Right lobe of liver (tissue), 6 donors: ENCODE results near the gene NKX6-2. TPM values are rescaled to one million over a fixed set of nuclear protein-coding genes. Genes with fewer than 3 reads are reported as not detected.

ENCODE experiments used
- ATAC-seq, 4 donors: fragments of 200-7000 bp; cut with Tn5 transposase; one replicate each; pipeline ENCODE4 v1.9.1; 2020; ENCODE audit warnings: mild to moderate bottlenecking in 4 of 4, moderate library complexity in 4 of 4
- DNase-seq, 3 donors: peaks; one replicate each; pipeline ENCODE4 v3.0.0-alpha.2; 2020
- H3K27ac ChIP-seq, 3 donors: fragments of 200-600 bp; one replicate each; pipeline ENCODE4 v1.8.0; 2022
- H3K27me3 ChIP-seq, 2 donors: fragments of 200-600 bp; one replicate each; pipeline ENCODE4 v1.8.0; 2022
- H3K36me3 ChIP-seq, 4 donors: fragments of 200-600 bp; sonication (generic) in 1 of 4; one replicate each; pipeline versions ENCODE4 v1.5.1 to v1.8.0; 2017 to 2022; ENCODE audit warnings: control low read depth in 1 of 4
- H3K4me1 ChIP-seq, 4 donors: fragments of 200-600 bp; sonication (generic) in 1 of 4; one replicate each; pipeline versions ENCODE4 v1.5.1 to v1.8.0; 2017 to 2022; ENCODE audit warnings: control low read depth in 1 of 4
- H3K4me3 ChIP-seq, 3 donors: fragments of 200-600 bp; one replicate each; pipeline ENCODE4 v1.8.0; 2022
- H3K9me3 ChIP-seq, 4 donors: fragments of 200-600 bp; sonication (generic) in 1 of 4; one replicate each; pipeline versions ENCODE4 v1.5.1 to v1.8.0; 2017 to 2022; ENCODE audit warnings: control low read depth in 1 of 4
- POLR2A ChIP-seq: fragments of 450-650 bp; IDR thresholded peaks from one replicate; pipeline ENCODE4 v1.6.1; 2017; ENCODE audit warnings: antibody characterized with exemption, mild to moderate bottlenecking
- WGBS: methylation state at CpG from one replicate; pipeline ENCODE4 v1.1.6; 2018; ENCODE audit warnings: low coverage, low lambda C conversion rate; ENCODE audit not compliant: insufficient coverage; ENCODE audit errors: missing lambda C conversion rate; 5-methylcytosine and 5-hydroxymethylcytosine counted together
- intact Hi-C, 2 donors: fragments of 100-400 bp; cut with DNase I; formaldehyde crosslinking; loops; one replicate each; pipeline versions ENCODE4 v1.11.2 to v1.14.1; 2022
- total RNA-seq, 6 experiments: library from RNA; depleted of rRNA in 2 of 6; stranded (reverse); fragments of >200 nt in 2 of 6; fragmentation: NEBNext Ultra II Directional in 3 of 6; extraction: Animal tissue kit (Norgen Biotek cat#: 25700) in 3 of 6; gene quantifications; one replicate each; pipeline versions ENCODE4 v1.1.0 to v1.2.4, GENCODE V29; 2016 to 2023
- TF ChIP-seq, protein P1 (sequence below), 4 donors: fragments of 200-600 bp in 3 of 4; fragments of 450-650 bp in 1 of 4; IDR thresholded peaks; one replicate each; pipeline versions ENCODE4 v1.5.1 to v1.8.0; 2016 to 2022; ENCODE audit warnings: antibody characterized with exemption in 4 of 4, mild to moderate bottlenecking in 2 of 4
- donor health status: DM: no; HTN: yes; CAD: no.
- donor health status: DM: no; HTN: no; CAD: no.
- donor health status: DM: no; HTN: no; CAD: no.
- donor health status: DM: no; HTN: yes; CAD: no.
- donor health status: DM: no; HTN: yes; CAD: no.

Gene NKX6-2
- total RNA-seq, 6 experiments from 2014 or later = not detected

DNA sequence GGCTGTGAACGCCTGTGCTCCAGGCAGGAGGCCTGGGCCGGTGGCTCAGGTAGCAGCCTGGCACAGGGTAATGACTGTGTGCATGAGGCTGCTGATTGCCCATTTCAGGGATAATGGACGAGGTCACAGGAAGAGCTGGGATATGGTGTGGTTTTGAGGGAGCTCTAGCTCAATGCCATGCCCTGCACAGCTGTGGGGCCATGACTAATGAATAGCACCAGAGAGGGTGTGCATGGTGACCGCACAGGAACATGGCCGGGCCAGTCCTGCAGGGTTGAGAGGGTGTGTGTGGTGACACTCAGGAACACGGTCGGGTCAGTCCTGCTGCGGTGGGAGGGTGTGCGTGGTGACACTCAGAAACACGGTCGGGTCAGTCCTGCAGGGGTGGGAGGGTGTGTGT lies 21.8 kb downstream of the NKX6-2 start:
- no peak for ATAC-seq
- intact Hi-C loops = no loop called here

DNA sequence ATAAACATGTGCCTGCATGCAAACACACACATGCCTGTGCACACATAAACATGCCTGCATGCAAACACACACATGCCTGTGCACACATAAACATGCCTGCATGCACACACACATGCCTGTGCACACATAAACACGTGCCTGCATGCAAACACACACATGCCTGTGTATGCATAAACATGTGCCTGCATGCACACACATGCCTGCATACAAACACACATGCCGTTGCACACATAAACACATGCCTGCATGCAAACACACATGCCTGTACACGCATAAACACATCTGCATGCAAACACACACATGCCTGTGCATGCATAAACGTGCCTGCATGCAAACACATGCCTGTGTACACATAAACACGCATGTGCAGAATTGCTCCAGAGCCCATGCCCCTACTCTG lies 22.4 kb downstream of the NKX6-2 start:
- intact Hi-C loops = no loop called here
- H3K27me3 ChIP-seq = no peaks in the 10 kb centered on the region
- no peaks in the 10 kb centered on the region for H3K36me3 ChIP-seq
- no peaks in the 10 kb centered on the region for H3K4me1 ChIP-seq
- DNase-seq (no peak), ATAC-seq (no peak)
- WGBS = 80% methylated on average over 1 of the region's 5 CpGs
- TF ChIP-seq POLR2A = no peak
- TF ChIP-seq, protein P1, sequence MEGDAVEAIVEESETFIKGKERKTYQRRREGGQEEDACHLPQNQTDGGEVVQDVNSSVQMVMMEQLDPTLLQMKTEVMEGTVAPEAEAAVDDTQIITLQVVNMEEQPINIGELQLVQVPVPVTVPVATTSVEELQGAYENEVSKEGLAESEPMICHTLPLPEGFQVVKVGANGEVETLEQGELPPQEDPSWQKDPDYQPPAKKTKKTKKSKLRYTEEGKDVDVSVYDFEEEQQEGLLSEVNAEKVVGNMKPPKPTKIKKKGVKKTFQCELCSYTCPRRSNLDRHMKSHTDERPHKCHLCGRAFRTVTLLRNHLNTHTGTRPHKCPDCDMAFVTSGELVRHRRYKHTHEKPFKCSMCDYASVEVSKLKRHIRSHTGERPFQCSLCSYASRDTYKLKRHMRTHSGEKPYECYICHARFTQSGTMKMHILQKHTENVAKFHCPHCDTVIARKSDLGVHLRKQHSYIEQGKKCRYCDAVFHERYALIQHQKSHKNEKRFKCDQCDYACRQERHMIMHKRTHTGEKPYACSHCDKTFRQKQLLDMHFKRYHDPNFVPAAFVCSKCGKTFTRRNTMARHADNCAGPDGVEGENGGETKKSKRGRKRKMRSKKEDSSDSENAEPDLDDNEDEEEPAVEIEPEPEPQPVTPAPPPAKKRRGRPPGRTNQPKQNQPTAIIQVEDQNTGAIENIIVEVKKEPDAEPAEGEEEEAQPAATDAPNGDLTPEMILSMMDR (IDR thresholded peaks at IDR 0.05) = no peak
- no peak overlapping the region for H3K4me3 ChIP-seq
- H3K9me3 ChIP-seq = no peaks in the 10 kb centered on the region
- no peak overlapping the region for H3K27ac ChIP-seq

More for the DNA sequence above, 21.8 kb downstream of the NKX6-2 start:
- no peak for DNase-seq
- Histone ChIP-seq H3K9me3 (no peaks in the 10 kb centered on the region), H3K4me3 (no peak overlapping the region), H3K36me3 (no peaks in the 10 kb centered on the region), H3K27me3 (no peaks in the 10 kb centered on the region), H3K27ac (no peak overlapping the region), H3K4me1 (no peaks in the 10 kb centered on the region)
- whole genome bisulfite sequencing = 87% methylated on average over 9 of the region's 11 CpGs
- TF ChIP-seq POLR2A = no peak
- TF ChIP-seq, protein P1 (IDR thresholded peaks at IDR 0.05) = no peak

DNA sequence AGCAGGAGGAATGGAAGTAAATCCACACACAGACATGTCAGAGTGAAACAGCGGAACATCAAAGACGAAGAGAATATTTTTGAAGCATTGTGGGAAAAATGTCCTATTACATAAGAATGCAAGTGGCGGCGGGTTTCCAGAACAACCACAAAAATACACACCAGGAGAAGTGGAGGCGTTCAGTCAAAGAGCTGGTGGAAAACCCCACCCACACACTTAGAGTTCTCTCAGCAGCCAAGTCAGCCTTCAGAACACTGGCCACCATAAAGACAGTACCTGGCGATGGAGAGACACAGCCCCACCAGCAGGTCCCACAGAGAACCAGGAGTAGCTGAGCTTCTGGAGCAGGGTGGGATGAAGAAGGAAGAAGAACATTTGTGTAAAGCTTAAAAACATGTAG lies 23.7 kb downstream of the NKX6-2 start:
- 72% methylated on average over 5 of the region's 6 CpGs for WGBS
- Histone ChIP-seq H3K4me3 (no peak overlapping the region), H3K36me3 (no peaks in the 10 kb centered on the region), H3K27ac (no peak overlapping the region), H3K27me3 (no peaks in the 10 kb centered on the region), H3K4me1 (no peaks in the 10 kb centered on the region), H3K9me3 (no peaks in the 10 kb centered on the region)
- TF ChIP-seq, protein P1 (IDR thresholded peaks at IDR 0.05) = no peak
- TF ChIP-seq POLR2A = no peak
- DNase-seq = no peak
- intact Hi-C loops = no loop called here
- ATAC-seq = no peak

DNA sequence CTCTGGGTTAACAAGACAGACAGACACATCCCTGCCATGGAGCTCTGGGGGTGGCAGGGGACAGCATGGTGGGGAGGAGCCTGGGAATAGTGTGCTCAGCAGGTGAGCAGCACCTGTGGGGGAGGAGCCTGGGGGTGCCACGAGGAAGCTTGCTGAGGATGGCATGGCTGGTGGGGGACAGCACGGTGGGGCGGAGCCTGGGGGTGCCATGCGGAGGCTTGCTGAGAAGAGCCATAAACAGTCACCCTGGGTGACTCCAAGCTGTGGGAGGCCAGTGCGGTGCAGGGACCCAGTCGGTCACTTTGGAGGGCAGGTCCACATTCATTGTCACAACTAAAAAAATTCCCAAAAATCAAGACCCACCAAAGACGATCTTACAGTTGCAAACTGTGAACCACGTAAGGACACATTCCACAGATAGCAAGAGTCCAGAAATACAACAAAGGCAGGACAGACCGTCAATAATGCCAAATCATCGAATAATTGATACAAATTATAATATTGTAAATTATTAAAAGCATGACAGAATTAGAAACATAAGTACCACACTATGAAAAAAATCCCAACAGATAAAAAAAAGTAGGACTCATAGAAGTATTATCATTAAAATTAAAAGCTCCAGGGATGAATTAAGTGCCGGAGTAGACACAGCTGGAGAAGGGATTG lies 24.4 kb downstream of the NKX6-2 start:
- Histone ChIP-seq H3K9me3 (no peaks in the 10 kb centered on the region), H3K27ac (no peak overlapping the region), H3K4me1 (no peaks in the 10 kb centered on the region), H3K4me3 (no peak overlapping the region), H3K27me3 (no peaks in the 10 kb centered on the region), H3K36me3 (no peaks in the 10 kb centered on the region)
- DNase-seq (no peak), ATAC-seq (no peak)
- no peak for TF ChIP-seq POLR2A
- TF ChIP-seq, protein P1 (IDR thresholded peaks at IDR 0.05) = no peak
- 96% methylated on average over 9 of the region's 11 CpGs for WGBS
- intact Hi-C loops = no loop called here
